ENCODE measurements around the gene SPAG16.

Gene SPAG16

GRCh38 chr2:214139630-214140284 is 855.5 kb downstream of the SPAG16 start:
- Histone ChIP-seq H3K27ac (ENCODE audit: low read length) (no peak overlapping the region), H3K4me1 (ENCODE audit: low read length) (peaks cover 52% of the 10 kb centered on the region), H3K36me3 (replicated peaks; ENCODE audit: low read depth, low read length) (peaks cover 3% of the 10 kb centered on the region), H3K9ac (ENCODE audit: low read length) (no peak overlapping the region), H4K20me1 (ENCODE audit: insufficient read depth, low read length) (no peaks in the 10 kb centered on the region), H3K27me3 (ENCODE audit: low read depth, low read length) (no peaks in the 10 kb centered on the region), H3K4me2 (ENCODE audit: low read length) (no peak overlapping the region), H3K4me3 (ENCODE audit: low read length) (no peak overlapping the region), H3K9me3 (ENCODE audit: insufficient read depth, low read length) (no peaks in the 10 kb centered on the region), H2AFZ (ENCODE audit: low read depth, low read length) (no peak overlapping the region), H3K79me2 (ENCODE audit: low read length) (no peaks in the 10 kb centered on the region)
- TF ChIP-seq EZH2phosphoT487 (IDR thresholded peaks at IDR 0.05; ENCODE audit: low read depth), result no peak
- TF ChIP-seq, protein P1, sequence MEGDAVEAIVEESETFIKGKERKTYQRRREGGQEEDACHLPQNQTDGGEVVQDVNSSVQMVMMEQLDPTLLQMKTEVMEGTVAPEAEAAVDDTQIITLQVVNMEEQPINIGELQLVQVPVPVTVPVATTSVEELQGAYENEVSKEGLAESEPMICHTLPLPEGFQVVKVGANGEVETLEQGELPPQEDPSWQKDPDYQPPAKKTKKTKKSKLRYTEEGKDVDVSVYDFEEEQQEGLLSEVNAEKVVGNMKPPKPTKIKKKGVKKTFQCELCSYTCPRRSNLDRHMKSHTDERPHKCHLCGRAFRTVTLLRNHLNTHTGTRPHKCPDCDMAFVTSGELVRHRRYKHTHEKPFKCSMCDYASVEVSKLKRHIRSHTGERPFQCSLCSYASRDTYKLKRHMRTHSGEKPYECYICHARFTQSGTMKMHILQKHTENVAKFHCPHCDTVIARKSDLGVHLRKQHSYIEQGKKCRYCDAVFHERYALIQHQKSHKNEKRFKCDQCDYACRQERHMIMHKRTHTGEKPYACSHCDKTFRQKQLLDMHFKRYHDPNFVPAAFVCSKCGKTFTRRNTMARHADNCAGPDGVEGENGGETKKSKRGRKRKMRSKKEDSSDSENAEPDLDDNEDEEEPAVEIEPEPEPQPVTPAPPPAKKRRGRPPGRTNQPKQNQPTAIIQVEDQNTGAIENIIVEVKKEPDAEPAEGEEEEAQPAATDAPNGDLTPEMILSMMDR (IDR thresholded peaks at IDR 0.05; ENCODE audit: low read depth, low read length), result no peak

DNA sequence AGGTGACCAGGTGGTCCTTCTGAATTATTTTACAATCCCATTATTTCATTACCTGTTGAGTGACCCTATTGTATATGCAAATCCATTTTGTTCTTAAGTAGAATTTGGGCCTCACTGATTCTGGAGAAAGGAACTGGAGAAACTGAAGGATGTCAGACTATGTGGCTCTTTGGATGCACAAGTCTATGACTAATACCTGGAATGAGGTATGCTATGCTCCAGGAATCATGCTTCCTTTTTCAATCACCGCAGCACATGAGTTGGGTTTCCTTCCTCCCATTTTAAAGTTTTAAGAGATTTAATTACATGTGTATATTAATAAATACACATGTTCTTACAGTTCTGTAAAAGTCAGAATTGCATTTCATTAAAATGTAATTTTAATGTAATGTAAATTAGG is 872.7 kb downstream of the SPAG16 start:
- no peaks in the 10 kb centered on the region for H3K9me3 ChIP-seq (ENCODE audit: insufficient read depth, low read length)
- H3K79me2 ChIP-seq (ENCODE audit: low read length), result no peaks in the 10 kb centered on the region
- H2AFZ ChIP-seq (ENCODE audit: low read depth, low read length), result no peak overlapping the region
- no peaks in the 10 kb centered on the region for H3K27me3 ChIP-seq (ENCODE audit: low read depth, low read length)
- H3K27ac ChIP-seq (ENCODE audit: low read length), result no peak overlapping the region
- H3K36me3 ChIP-seq (replicated peaks; ENCODE audit: low read depth, low read length), result no peaks in the 10 kb centered on the region
- no peak overlapping the region for H3K4me3 ChIP-seq (ENCODE audit: low read length)
- no peaks in the 10 kb centered on the region for H4K20me1 ChIP-seq (ENCODE audit: insufficient read depth, low read length)
- TF ChIP-seq EZH2phosphoT487 (IDR thresholded peaks at IDR 0.05; ENCODE audit: low read depth), result no peak
- TF ChIP-seq, protein P1 (IDR thresholded peaks at IDR 0.05; ENCODE audit: low read depth, low read length), result no peak
- peak overlapping the region; percentile 18; the same call in 1 of the 2 replicates for H3K4me2 ChIP-seq (ENCODE audit: low read length)
- peaks cover 16% of the 10 kb centered on the region for H3K4me1 ChIP-seq (ENCODE audit: low read length)
- H3K9ac ChIP-seq (ENCODE audit: low read length), result no peak overlapping the region

GRCh38 chr2:214158851-214159250 is 874.6 kb downstream of the SPAG16 start:
- no peak overlapping the region for H3K4me2 ChIP-seq (ENCODE audit: low read length)
- no peaks in the 10 kb centered on the region for H4K20me1 ChIP-seq (ENCODE audit: insufficient read depth, low read length)

DNA sequence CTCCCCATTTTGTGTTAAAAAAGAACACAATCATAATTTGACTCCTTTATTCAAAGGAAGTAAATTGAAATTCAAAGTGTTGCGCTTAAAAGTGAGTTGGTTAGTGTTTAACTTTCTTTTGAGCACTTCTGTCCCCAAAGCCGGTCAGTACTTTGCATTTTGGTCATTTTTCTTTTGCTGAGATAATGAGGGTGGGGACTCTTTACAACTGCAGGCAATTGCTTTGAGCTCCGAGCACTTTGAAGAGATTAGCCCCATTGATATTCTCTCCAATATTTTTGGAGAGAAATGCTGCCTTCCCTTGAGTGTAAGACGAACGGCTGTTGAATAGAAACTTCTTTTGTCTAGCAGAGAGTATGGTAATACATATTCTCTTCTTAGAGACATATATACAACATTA is 885.0 kb downstream of the SPAG16 start:
- H3K9ac ChIP-seq (ENCODE audit: low read length), result no peak overlapping the region
- H3K36me3 ChIP-seq (replicated peaks; ENCODE audit: low read depth, low read length), result no peaks in the 10 kb centered on the region
- no peak overlapping the region for H2AFZ ChIP-seq (ENCODE audit: low read depth, low read length)
- no peaks in the 10 kb centered on the region for H3K79me2 ChIP-seq (ENCODE audit: low read length)
- H3K27me3 ChIP-seq (ENCODE audit: low read depth, low read length), result no peaks in the 10 kb centered on the region
- no peaks in the 10 kb centered on the region for H3K4me1 ChIP-seq (ENCODE audit: low read length)
- no peak for TF ChIP-seq EZH2phosphoT487 (IDR thresholded peaks at IDR 0.05; ENCODE audit: low read depth)
- TF ChIP-seq, protein P1 (IDR thresholded peaks at IDR 0.05; ENCODE audit: low read depth, low read length), result no peak
- H3K4me2 ChIP-seq (ENCODE audit: low read length), result no peak overlapping the region
- no peaks in the 10 kb centered on the region for H3K9me3 ChIP-seq (ENCODE audit: insufficient read depth, low read length)
- H3K4me3 ChIP-seq (ENCODE audit: low read length), result no peak overlapping the region
- no peaks in the 10 kb centered on the region for H4K20me1 ChIP-seq (ENCODE audit: insufficient read depth, low read length)
- H3K27ac ChIP-seq (ENCODE audit: low read length), result no peak overlapping the region

More at GRCh38 chr2:214158851-214159250, 874.6 kb downstream of the SPAG16 start:
- H3K27me3 ChIP-seq (ENCODE audit: low read depth, low read length), result no peaks in the 10 kb centered on the region
- H3K9me3 ChIP-seq (ENCODE audit: insufficient read depth, low read length), result no peaks in the 10 kb centered on the region
- H3K4me1 ChIP-seq (ENCODE audit: low read length), result peaks cover 16% of the 10 kb centered on the region
- H3K36me3 ChIP-seq (replicated peaks; ENCODE audit: low read depth, low read length), result no peaks in the 10 kb centered on the region
- TF ChIP-seq EZH2phosphoT487 (IDR thresholded peaks at IDR 0.05; ENCODE audit: low read depth), result no peak
- TF ChIP-seq, protein P1 (IDR thresholded peaks at IDR 0.05; ENCODE audit: low read depth, low read length), result no peak
- no peak overlapping the region for H3K27ac ChIP-seq (ENCODE audit: low read length)
- no peak overlapping the region for H2AFZ ChIP-seq (ENCODE audit: low read depth, low read length)
- H3K9ac ChIP-seq (ENCODE audit: low read length), result no peak overlapping the region
- no peaks in the 10 kb centered on the region for H3K79me2 ChIP-seq (ENCODE audit: low read length)
- no peak overlapping the region for H3K4me3 ChIP-seq (ENCODE audit: low read length)
